22Rv1 (cell line): ENCODE results near the gene GIT2.

Source experiments
- ZFX ChIP-seq: fragments of 450-650 bp; IDR thresholded peaks from 2 replicates; pipeline ENCODE4 v1.6.1; 2017; ENCODE audit warnings: antibody characterized with exemption, borderline replicate concordance
- TF ChIP-seq, protein P1 (sequence below): fragments of 450-650 bp; IDR thresholded peaks from 2 replicates; pipeline ENCODE4 v1.5.1; 2017; ENCODE audit warnings: mild to moderate bottlenecking

DNA sequence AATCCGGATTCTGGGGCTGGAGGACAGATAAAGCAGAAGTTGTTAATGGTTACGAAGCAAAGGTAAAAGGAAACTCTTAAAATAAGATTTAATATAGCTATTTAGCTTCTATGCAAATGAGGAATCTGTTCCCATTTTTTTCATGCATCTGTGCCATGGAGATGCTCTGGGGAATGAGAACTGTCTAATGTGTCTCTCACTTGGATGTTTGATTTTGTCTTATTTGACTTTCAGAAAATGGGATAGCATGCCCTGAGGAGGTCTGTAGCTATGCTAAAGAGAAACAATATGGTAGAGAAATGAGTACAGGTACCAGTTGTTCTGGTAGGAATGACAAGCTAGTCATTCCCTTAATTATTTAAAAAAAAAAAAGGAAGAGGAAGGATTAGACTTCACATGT, 27.9 kb upstream of the GIT2 start:
- TF ChIP-seq, protein P1, sequence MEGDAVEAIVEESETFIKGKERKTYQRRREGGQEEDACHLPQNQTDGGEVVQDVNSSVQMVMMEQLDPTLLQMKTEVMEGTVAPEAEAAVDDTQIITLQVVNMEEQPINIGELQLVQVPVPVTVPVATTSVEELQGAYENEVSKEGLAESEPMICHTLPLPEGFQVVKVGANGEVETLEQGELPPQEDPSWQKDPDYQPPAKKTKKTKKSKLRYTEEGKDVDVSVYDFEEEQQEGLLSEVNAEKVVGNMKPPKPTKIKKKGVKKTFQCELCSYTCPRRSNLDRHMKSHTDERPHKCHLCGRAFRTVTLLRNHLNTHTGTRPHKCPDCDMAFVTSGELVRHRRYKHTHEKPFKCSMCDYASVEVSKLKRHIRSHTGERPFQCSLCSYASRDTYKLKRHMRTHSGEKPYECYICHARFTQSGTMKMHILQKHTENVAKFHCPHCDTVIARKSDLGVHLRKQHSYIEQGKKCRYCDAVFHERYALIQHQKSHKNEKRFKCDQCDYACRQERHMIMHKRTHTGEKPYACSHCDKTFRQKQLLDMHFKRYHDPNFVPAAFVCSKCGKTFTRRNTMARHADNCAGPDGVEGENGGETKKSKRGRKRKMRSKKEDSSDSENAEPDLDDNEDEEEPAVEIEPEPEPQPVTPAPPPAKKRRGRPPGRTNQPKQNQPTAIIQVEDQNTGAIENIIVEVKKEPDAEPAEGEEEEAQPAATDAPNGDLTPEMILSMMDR: no peak
- no peak for TF ChIP-seq ZFX
